Measurements from ENCODE around the gene C19orf44.

The C19orf44 gene

GRCh38 chr19:16514383-16515019 is 18.3 kb downstream of the C19orf44 start:
- H3F3A ChIP-seq (ENCODE audit: control insufficient read depth, insufficient read depth): peaks cover 7% of the 10 kb centered on the region; the same call in 1 of the 2 replicates
- no peaks in the 10 kb centered on the region for H3K9me3 ChIP-seq (ENCODE audit: control insufficient read depth, insufficient read depth, low read length)
- H3K4me1 ChIP-seq (ENCODE audit: control insufficient read depth, low read length): no peaks in the 10 kb centered on the region

GRCh38 chr19:16516381-16516780 is 20.2 kb downstream of the C19orf44 start:
- Histone ChIP-seq H3K36me3 (ENCODE audit: control insufficient read depth, low read length) (peaks cover 66% of the 10 kb centered on the region), H4K20me1 (ENCODE audit: control insufficient read depth, insufficient read depth, low read depth, low read length) (0 out of 2 replicates have a peak, but pooled peaks cover 3% of the 10 kb centered on the region), H3K27ac (ENCODE audit: low read depth, low read length) (no peak overlapping the region)

More at GRCh38 chr19:16514383-16515019, 18.3 kb downstream of the C19orf44 start:
- no peak for TF ChIP-seq EZH2phosphoT487 (IDR thresholded peaks at IDR 0.05; ENCODE audit: borderline replicate concordance, low read length)
- no peak for TF ChIP-seq CTCF (IDR thresholded peaks at IDR 0.05; ENCODE audit: low read depth, low read length, poor library complexity, severe bottlenecking)
- Histone ChIP-seq H3K79me2 (ENCODE audit: control insufficient read depth, low read length) (no peaks in the 10 kb centered on the region), H3K4me2 (ENCODE audit: low read length) (no peak overlapping the region), H3K36me3 (ENCODE audit: control insufficient read depth, low read length) (peaks cover 57% of the 10 kb centered on the region), H3K27me3 (ENCODE audit: control insufficient read depth, low read length) (no peaks in the 10 kb centered on the region), H3K27ac (ENCODE audit: low read depth, low read length) (no peak overlapping the region), H4K20me1 (ENCODE audit: control insufficient read depth, insufficient read depth, low read depth, low read length) (0 out of 2 replicates have a peak, but pooled peaks cover 3% of the 10 kb centered on the region), H3K4me3 (ENCODE audit: low read length) (no peak overlapping the region), H3K9me2 (replicated peaks; ENCODE audit: control insufficient read depth, low read length) (no peaks in the 10 kb centered on the region)

GRCh38 chr19:16516923-16517610 is 20.9 kb downstream of the C19orf44 start:
- H3F3A ChIP-seq (ENCODE audit: control insufficient read depth, insufficient read depth): peaks cover 7% of the 10 kb centered on the region; the same call in 1 of the 2 replicates
- no peaks in the 10 kb centered on the region for H3K79me2 ChIP-seq (ENCODE audit: control insufficient read depth, low read length)
- no peak overlapping the region for H3K4me2 ChIP-seq (ENCODE audit: low read length)
- H4K20me1 ChIP-seq (ENCODE audit: control insufficient read depth, insufficient read depth, low read depth, low read length): 0 out of 2 replicates have a peak, but pooled peaks cover 3% of the 10 kb centered on the region
- H3K4me1 ChIP-seq (ENCODE audit: control insufficient read depth, low read length): no peaks in the 10 kb centered on the region
- no peaks in the 10 kb centered on the region for H3K9me3 ChIP-seq (ENCODE audit: control insufficient read depth, insufficient read depth, low read length)
- peaks cover 71% of the 10 kb centered on the region for H3K36me3 ChIP-seq (ENCODE audit: control insufficient read depth, low read length)
- TF ChIP-seq CTCF (IDR thresholded peaks at IDR 0.05; ENCODE audit: low read depth, low read length, poor library complexity, severe bottlenecking) (no peak), EZH2phosphoT487 (IDR thresholded peaks at IDR 0.05; ENCODE audit: borderline replicate concordance, low read length) (no peak)
- H3K27me3 ChIP-seq (ENCODE audit: control insufficient read depth, low read length): no peaks in the 10 kb centered on the region
- no peak overlapping the region for H3K27ac ChIP-seq (ENCODE audit: low read depth, low read length)
- H3K4me3 ChIP-seq (ENCODE audit: low read length): no peak overlapping the region
- no peaks in the 10 kb centered on the region for H3K9me2 ChIP-seq (replicated peaks; ENCODE audit: control insufficient read depth, low read length)

More at GRCh38 chr19:16516381-16516780, 20.2 kb downstream of the C19orf44 start:
- Histone ChIP-seq H3K4me2 (ENCODE audit: low read length) (no peak overlapping the region), H3K9me2 (replicated peaks; ENCODE audit: control insufficient read depth, low read length) (no peaks in the 10 kb centered on the region), H3K4me3 (ENCODE audit: low read length) (no peak overlapping the region), H3K79me2 (ENCODE audit: control insufficient read depth, low read length) (no peaks in the 10 kb centered on the region), H3F3A (ENCODE audit: control insufficient read depth, insufficient read depth) (peaks cover 7% of the 10 kb centered on the region; the same call in 1 of the 2 replicates), H3K9me3 (ENCODE audit: control insufficient read depth, insufficient read depth, low read length) (no peaks in the 10 kb centered on the region), H3K4me1 (ENCODE audit: control insufficient read depth, low read length) (no peaks in the 10 kb centered on the region), H3K27me3 (ENCODE audit: control insufficient read depth, low read length) (no peaks in the 10 kb centered on the region)
- TF ChIP-seq CTCF (IDR thresholded peaks at IDR 0.05; ENCODE audit: low read depth, low read length, poor library complexity, severe bottlenecking) (no peak), EZH2phosphoT487 (IDR thresholded peaks at IDR 0.05; ENCODE audit: borderline replicate concordance, low read length) (no peak)

Data from DOHH2 (cell line).